HT1080 (cell line): ENCODE measurements around the gene RAD51B. TPM values are rescaled to one million over a fixed set of nuclear protein-coding genes. Genes with fewer than 3 reads are reported as not detected.
A peak's percentile ranks its signal among the peaks of the same experiment; 100 is the strongest.

Experiments used
- DNase-seq: peaks from one replicate; pipeline ENCODE4 v3.0.0-alpha.2; 2015; ENCODE audit warnings: low read depth
- total RNA-seq: library from RNA; depleted of rRNA; stranded (reverse); fragments of >200 nt; shearing (Covaris generic); gene quantifications from 2 replicates; pipeline ENCODE4 v1.2.3, GENCODE V29; 2014

Gene RAD51B
- total RNA-seq, 1 experiment from 2014 or later = 8.5 TPM

DNA sequence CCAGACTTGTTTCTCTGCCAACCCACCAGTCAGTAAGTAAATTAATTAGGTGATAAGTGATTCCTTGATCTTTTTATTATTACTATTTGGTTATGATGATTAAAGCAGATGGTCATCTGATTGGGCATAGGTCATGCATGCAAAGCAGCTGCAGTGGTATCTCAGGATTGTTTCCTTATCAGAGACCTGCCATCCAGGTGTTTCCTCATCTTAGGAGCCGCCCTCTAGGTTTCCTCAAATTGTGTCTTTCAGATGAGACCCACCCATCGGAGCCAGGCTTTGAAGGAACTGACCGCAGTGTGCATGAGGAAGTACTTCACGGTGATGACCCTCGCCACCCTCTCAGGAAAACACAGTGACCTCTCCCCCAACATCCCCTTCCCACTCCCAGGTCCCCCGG, 910.0 kb downstream of the RAD51B start:
- no peak for DNase-seq

DNA sequence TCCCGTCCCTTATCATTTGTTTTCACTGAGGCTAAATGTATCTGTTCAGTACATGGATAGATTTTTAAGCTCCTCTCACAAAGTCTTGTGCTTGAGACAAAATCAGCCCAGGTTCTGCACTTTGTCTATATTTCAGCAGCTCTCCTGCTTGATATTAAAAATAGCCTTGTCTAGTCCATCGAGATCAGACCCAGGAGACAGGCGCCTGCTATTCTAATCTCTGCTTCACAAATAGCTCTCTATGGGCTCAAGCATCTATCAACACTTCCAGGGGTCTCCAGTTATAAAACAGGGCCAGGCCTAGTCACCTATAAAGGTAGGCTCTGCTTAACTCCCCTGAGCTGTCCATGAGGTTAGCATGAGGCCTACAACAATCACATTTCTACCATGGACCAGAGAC, 910.8 kb downstream of the RAD51B start:
- DNase-seq = no peak

DNA sequence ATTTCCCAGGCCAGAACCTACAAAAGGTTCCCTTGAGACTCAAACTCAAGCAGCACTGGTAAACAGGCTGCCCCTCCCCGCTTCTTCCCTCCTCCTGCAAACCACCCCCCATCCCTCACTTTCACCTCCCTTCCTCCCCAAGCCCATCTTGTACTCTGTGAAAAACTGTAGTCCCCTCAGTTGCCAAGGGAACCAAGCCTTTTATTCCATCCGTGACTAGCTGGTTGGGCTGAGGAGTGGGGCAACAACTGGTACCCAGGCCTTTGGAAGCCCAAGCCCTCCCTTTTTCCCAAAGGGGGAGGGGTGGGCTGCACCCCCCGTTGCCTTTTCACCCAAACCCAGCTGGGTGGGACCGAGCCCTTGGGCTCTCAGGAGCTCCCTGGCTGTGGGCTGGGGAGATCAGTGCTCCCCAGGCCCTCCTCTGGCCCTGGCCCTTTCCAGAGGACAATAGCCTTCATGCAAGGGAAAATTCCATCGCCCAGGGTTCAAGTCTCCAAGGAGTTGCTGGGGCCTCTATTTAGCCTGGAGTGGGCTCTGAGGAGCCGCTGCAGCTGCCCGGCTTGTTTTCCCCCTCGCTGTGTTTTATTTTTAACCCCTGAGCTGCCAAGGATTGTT, 911.3 kb downstream of the RAD51B start:
- no peak for DNase-seq

DNA sequence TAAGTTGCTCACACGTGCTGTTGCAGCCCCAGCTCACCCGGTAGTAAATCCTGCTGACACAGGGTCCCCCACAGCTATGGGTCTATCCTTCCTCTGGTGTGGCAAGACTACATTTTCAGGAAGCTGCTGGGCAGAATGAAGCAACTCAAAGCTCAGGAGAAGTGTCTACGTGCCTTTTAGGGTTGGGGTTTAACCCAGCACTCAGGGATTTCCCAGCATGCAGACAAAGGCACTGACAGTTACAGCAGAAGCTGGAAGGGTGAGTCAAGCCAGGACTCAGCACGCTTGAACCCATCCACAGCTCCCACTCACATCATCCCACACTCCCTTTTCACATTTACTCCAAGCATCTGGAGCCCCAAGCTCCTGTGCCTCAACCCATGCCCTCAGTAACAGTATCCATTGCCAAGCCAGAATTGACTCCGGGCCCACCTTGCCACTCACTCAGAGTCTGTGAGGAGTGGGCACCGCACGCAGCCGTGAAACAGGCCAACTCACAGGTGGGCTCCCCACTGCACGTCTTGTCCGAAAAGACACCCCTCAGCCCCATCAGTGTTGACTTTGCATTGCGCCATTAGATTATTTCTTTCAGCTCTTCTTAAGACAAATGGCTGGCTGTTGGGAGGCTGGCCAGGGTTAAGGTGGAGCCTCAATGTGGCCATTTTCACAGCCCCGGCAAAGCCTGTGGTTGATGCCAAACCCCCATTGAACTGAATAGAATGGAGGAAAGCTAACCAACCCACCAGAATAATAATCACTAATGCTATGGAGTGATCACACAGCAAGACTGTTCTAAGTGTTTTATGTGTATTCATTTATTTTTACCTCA, 913.7 kb downstream of the RAD51B start:
- DNase-seq = no peak

DNA sequence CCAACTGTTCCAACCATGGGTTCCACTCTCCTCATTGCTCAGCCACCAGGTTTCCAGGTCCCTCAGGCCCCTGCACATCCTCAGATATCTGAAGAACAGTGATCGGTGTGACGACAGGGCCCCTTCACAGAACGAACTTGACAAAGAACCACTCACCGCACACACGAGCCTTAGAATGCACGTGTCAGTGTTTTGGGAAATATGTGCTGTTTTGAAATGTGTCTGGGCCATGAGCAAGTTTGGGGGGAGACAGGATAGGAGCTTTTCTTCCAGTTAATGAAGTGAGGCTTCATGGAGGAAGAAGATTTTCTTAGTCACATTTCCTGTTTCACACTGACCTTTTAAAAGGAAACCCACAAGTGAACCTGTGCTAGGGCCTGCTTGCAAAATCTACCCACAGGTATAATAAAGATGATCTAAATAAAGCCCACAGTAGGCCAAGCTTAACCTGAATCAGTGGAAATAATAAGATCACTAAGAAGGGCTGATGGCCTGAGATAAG, 914.7 kb downstream of the RAD51B start:
- DNase-seq = peak; percentile 74

DNA sequence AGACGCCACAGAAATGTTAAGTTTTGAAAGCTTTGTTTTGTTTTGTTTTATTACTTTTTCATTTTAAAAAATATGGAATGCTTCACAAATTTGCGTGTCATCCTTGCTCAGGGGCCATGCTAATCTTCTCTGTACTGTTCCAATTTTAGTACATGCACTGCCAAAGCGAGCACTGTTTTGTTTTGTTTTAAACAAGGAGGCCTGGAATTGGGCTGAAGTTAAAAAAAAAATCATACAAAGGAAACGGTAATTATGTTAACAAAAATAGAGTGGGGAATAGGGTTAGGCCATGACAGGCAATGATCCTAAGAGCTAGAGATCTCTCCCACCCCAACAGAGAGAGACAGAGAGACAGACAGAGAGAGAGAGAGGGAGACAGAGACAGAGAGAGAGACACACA, 916.3 kb downstream of the RAD51B start:
- no peak for DNase-seq

DNA sequence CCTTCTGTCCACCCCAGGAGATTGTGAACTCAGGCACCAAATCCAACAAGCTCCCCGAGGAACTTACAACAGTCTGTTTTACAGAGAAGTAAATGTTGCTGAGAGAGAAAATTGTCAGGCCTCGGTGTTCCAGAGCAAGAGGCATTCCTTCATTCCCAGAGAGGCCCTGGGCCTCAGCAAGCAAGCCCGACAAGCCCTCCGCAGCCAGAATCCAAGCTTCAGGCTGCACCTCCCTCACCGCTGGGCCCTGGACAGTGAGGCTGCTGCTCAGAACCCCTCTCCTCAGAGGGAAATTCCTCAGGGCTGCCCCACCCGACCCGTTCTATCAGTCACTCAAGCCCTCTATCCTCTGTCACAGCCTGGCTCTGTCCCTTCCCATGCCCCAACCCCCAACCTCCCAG, 916.9 kb downstream of the RAD51B start:
- DNase-seq = no peak

DNA sequence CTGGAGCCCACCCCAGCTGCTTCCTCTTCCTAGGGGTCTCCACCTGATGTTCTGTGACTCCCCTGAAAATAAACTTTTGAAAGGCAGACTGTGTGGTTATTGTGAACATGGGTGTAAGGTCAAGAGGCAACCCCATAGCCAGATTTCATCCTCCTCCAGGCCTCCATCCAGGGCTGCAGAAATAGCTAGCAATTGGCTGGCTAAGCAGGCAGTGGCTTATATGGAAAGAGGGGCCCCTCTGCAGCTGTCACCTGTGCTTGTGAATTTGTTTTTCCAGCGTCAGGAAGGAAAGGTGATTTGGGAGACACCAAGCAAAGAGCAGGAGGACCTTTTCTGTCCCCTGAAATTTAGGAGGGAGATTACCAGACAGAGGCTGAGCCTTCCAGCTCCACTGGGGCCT, 917.5 kb downstream of the RAD51B start:
- no peak for DNase-seq

DNA sequence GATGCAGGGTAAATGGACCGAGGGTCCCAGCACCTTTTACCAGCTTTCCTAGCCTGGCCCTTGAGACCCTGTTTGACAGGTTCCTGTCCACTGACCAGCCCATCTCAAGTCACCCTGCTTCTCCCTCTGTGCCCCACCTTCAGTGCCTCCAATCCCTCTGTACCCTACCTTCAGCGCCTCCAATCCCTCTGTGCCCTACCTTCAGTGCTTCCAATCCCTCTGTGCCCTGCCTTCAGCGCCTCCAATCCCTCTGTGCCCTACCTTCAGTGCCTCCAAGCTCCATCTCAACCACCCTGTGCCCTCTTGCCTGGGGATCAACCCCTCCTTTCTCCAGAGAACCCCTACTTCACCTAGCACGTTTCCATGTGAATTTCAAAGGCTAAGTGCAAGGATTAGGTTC, 919.0 kb downstream of the RAD51B start:
- no peak for DNase-seq

DNA sequence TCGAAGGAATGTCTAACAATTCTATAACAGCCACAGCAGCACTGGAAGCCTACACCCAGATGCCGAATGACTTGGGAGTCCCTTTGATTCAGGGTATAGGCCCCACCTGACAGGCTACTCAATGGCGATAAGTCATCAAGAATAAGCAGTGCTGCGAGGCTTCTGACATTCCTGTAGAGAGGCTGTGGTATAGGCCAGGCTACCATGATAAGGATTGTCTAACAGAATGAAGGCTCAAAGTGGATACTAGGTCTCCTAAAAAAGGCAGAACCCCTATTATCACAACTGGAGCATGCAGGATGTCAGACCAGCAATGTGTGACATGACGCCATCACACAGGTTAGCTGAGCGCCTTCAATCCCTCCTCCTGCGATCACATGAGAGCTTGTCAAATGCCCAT, 920.1 kb downstream of the RAD51B start:
- DNase-seq = no peak

DNA sequence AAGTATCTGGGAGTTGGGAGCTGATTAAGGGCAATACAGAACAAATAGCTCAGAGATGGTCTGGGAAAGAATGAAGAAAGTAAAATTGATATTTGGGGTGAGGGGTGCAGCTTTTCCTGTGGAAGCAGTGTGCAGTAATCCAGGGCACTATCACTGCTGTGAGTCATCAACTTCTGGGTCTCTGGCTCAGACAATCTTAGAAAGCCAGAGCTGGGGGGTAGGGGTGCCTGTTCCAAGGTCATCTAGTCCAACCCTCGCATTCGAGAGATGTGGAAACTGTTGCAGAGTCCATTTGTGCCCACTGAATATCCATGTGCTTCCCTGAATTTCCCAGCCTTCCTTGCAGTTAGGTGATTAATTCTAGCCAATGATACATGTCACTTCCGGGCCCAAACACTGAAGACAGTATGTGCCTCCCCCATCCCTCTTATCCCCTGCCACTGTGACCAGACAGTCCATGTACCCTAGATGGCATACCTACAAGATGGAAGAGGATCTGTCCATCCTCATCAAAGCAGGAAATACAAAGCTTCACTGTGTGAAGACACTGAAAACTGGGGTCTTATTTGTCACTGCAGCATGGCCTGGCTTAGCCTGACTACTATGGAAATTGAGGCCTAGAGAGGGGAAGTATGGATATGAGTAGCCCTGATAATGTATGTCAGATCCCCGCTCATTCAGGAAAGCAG, 921.4 kb downstream of the RAD51B start:
- DNase-seq = peak; percentile 23

DNA sequence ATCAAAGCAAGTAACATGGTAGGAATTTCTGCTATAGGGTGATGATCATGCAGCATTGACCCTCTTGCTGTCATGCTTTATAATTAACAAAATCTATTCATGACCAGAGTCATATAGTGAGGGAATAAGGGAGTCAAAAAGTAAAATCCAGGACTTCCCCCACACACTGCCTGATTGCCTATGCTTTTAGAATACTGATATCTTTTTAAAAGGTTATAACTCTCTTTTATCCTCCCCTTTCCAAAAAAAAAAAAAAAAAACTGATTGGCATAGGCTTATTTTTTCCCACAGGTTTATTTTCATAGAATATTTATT, 921.9 kb downstream of the RAD51B start:
- no peak for DNase-seq

DNA sequence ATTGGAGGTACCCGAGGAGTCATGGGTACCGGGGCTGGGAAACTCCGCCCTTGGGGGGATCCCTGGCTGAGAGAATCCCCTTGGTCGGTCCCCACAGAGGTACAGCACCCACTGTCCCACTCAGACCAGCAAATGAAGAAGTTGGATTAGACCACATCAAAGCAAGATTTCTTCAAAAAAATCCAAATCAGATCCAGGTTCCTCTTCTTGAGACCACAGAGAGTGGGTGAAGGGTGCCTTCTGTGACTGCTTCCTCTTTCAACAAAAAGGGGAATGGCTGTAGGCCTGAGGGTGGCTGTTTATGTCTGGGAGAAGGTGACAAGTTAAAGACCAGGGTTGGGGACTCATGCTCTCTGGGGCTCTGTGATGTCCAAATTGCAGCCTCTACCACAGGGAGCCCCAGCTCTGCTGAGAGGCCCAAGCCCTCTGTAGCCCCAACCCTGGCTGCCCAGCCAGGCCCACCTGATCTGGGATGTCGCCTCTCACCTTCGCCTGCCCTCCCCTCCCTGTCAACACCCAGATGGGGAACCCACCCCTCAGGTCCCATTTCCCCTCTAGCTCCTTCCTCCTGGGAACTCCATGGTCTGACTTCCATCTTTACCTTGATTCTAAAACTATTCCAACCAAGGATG, 922.4 kb downstream of the RAD51B start:
- no peak for DNase-seq

DNA sequence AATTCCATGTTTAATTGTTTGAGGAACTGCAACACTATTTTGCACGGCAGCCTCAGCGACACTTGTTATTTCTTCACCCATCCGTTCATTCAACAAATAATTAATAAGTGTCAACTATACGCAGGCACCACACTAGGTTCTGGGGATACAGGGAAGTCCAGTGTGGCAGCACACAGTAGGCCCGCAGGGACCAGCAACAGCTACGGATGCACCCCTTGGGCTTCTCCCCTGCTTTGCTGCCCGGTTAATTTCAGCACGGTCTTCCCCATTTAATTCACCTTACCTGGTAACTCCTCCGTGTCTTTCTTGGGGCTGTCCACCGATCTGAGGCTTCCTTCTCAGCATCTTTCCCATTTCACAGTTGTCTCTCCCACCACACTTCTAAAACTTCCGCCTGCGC, 925.0 kb downstream of the RAD51B start:
- no peak for DNase-seq

DNA sequence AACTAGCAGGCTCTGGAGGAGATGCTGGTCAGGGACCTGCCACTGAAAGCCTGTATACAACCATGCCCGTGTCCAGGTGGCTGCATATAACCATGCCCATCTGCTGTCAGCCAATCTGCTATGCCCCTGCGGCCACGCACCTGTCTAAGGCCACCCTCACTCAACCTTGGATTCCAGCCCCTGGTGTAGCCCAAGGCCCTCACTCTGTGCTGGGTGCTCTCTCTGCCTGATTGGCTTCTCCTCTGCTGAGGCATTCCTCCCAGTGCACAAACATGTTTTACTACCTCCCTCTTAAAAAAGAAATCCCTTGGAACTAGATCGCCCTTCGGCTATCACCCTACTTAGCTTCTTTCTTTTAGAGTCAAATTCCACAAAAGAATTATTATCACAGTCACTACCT, 927.8 kb downstream of the RAD51B start:
- DNase-seq = no peak

DNA sequence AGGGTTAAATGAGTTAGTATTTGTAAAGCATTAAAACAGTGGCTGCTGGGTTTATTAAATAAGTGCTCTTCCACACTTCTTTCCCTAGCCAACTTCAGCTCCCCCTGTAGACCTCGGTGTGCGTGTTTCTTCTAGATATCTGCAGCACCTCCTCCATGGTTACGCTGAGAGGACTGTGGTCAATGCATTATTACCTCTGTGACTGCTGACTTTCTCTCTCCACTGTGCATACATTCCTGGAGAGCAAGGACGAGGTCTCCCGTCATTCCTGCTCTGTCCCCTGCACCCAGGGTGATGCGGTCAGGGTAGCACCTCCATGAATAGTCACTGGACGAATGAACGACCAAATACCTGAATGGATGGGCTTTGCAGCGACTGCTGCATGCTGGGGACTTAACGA, 928.7 kb downstream of the RAD51B start:
- no peak for DNase-seq

DNA sequence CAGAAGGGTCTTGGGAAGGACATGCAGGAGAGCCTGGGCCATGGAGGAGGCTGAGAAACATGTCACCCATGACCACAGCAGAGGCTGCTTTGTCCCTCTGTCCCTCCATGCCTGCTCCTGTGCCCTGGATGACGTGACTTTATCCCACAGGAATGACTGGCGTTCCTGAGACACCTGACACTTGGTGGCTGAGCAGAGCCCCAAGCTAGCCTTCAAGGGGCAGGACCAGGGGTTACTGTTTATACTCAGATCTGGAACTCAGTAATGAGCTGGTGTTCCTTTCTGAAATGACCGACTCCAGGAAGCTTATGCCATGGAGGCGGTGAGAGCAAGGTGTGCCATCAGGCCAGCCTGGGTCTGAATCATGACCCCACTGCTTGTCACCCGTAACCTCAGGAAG, 929.1 kb downstream of the RAD51B start:
- no peak for DNase-seq

DNA sequence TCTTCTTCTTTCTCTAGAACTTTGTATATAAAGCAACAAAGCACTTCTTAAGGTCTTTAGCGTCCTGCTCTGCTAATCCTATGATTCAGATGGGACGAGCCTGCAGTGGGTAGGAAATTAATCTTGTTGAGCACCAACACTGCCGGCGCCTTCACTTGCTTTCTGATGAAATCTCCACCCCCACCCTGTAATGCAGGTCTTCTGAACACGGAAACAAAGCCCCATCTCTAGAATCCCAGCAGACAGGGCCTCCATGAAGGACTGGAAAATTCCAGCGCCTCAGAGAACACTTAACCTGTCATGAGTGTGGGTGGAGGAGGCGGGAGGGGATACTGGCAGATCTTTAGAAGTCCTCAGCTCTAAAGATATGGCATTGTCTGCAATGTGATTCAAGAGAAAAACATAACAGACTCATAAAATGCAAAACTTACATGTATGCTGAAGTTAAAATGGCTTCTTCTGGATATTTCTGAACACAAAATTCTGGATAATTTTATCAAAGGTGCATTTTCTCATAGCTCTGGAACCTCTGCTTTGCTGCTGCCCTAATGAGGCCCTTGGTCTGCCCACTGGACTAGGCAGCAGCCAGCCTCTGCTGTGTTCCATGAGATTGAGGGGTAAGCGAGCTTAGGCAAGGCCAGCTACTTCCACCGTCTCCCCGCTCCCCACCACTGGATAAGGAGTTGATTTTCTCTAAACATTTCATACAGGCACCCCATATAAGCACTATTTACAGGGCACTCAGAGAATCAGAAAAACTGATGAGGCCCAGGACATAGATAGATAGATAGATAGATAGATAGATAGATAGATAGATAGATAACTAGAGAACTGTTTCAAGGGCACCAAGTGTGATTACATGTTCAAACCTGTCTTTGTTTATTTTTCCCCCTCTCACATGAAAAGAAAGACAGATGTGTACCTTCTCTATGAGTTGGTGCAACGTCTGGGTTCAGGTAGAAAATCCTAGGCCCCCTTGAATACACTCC, 930.2 kb downstream of the RAD51B start:
- no peak for DNase-seq

DNA sequence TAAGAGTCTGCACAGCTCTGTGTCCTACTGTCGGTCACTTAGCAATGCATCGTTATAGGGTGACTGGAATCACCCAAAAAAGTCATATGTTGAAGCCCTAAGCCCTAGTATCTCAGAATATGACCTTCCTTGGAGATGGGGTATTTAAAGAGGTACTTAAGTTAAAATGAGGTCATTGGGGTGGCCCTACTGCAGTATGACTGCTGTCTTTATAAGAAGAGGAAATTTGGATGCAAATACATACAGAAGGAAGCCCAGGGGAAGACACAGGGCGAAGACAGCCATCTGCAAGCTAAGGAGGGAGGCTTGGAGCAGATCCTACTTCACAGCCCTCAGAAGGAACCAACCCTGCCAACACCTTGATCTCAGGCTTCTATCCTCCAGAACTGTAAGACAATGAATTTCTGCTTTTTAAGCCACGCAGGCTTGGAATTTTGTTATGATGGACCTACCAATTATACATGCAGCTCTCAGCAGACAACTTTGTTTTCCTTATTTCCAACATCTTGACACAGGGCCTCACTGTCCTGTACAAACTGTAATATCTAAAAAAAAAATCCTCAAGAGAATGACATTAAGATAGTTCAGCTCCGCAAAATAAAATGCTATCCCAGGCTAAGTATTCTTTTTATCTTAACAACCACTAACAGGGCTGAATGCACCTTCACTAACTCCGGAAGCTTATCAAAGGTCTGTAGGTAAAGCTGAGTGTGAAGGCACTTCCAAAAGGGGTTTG, 932.9 kb downstream of the RAD51B start:
- no peak for DNase-seq

DNA sequence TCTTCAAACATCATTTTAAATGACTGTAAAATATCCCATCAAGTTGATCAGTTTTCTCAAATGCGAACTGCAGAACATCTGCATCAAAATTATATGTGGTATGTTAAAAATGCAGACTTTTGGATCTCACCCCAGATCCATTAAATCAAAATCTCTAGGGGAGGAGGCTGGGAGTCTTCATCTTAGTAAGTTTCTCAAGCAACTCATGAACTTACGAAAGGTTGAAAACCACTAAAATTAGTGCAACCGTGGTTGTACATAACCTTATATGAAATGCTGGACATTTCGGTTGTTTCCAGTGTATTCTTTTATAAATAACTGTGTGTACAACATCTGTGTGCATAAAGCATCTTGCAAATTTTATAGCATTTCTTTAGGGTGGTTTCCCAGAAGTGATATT, 934.1 kb downstream of the RAD51B start:
- no peak for DNase-seq
